Spleen (tissue), 11 donors: Measurements from ENCODE around the gene FILIP1. TPM values are rescaled to one million over a fixed set of nuclear protein-coding genes. Genes with fewer than 3 reads are reported as not detected.

Experiments
- DNase-seq: peaks from one replicate; pipeline ENCODE4 v3.0.0-alpha.2; 2020
- H3K27ac ChIP-seq, 8 donors: fragments of 200-600 bp; sonication (generic) in 7 of 8; 1 replicate in 4 of 8; 2 replicates in 4 of 8; pipeline versions ENCODE4 v1.5.0 to v1.8.0; 2016 to 2021; ENCODE audit warnings: inconsistent platforms in 4 of 8, mild to moderate bottlenecking in 4 of 8, moderate library complexity in 1 of 8
- H3K27me3 ChIP-seq, 7 donors: fragments of 200-600 bp; sonication (generic) in 6 of 7; replicated peaks in 1 of 7; 1 replicate in 4 of 7; 2 replicates in 3 of 7; pipeline versions ENCODE4 v1.5.0 to v1.8.0; 2016 to 2021; ENCODE audit warnings: inconsistent platforms in 3 of 7, mild to moderate bottlenecking in 1 of 7
- H3K36me3 ChIP-seq, 6 donors: fragments of 200-600 bp; sonication (generic) in 5 of 6; 1 replicate in 4 of 6; 2 replicates in 2 of 6; pipeline versions ENCODE4 v1.5.0 to v1.8.0; 2016 to 2021; ENCODE audit warnings: inconsistent platforms in 2 of 6
- H3K4me1 ChIP-seq, 6 donors: fragments of 200-600 bp; sonication (generic) in 5 of 6; 1 replicate in 3 of 6; 2 replicates in 3 of 6; pipeline versions ENCODE4 v1.5.0 to v1.8.0; 2016 to 2021; ENCODE audit warnings: inconsistent platforms in 3 of 6
- H3K4me3 ChIP-seq, 8 donors: fragments of 200-600 bp; sonication (generic) in 7 of 8; 1 replicate in 4 of 8; 2 replicates in 4 of 8; pipeline versions ENCODE4 v1.5.0 to v1.8.0; 2016 to 2021; ENCODE audit warnings: inconsistent platforms in 4 of 8, mild to moderate bottlenecking in 4 of 8, moderate library complexity in 2 of 8
- H3K9me3 ChIP-seq, 8 donors: fragments of 200-600 bp; sonication (generic) in 7 of 8; 1 replicate in 4 of 8; 2 replicates in 4 of 8; pipeline versions ENCODE4 v1.5.0 to v1.8.0; 2016 to 2021; ENCODE audit warnings: inconsistent platforms in 4 of 8
- CTCF ChIP-seq, 11 experiments: fragments of 200-600 bp in 7 of 11; fragments of 450-650 bp in 4 of 11; sonication (generic) in 4 of 11; IDR thresholded peaks in 8 of 11; conservative IDR thresholded peaks in 3 of 11; 1 replicate in 7 of 11; 2 replicates in 4 of 11; pipeline versions ENCODE4 v1.4.0 to v1.8.0; 2016 to 2021; ENCODE audit warnings: antibody characterized with exemption in 11 of 11, inconsistent platforms in 4 of 11, mild to moderate bottlenecking in 1 of 11
- POLR2A ChIP-seq, 3 donors: fragments of 450-650 bp; IDR thresholded peaks; one replicate each; pipeline ENCODE4 v1.5.1; 2017; ENCODE audit warnings: antibody characterized with exemption in 3 of 3, mild to moderate bottlenecking in 1 of 3
- POLR2AphosphoS5 ChIP-seq, 3 donors: sonication (generic); formaldehyde crosslinking; IDR thresholded peaks; one replicate each; pipeline ENCODE4 v1.5.1; 2017; ENCODE audit warnings: antibody characterized with exemption in 3 of 3
- WGBS, 5 donors: extraction: QIAGEN DNeasy Blood & Tissue Kit in 3 of 5; methylation state at CpG; one replicate each; pipeline versions ENCODE4 v1.1.5 to v1.1.7; 2013 to 2018; 5-methylcytosine and 5-hydroxymethylcytosine counted together
- intact Hi-C: fragments of 100-400 bp; cut with DNase I; formaldehyde crosslinking; loops from one replicate; pipeline ENCODE4 v1.15.0; 2023; ENCODE audit warnings: low total_unique reads
- polyA plus RNA-seq, 3 donors: library from polyadenylated mRNA; stranded (reverse); fragments of 200-250 nt; gene quantifications; one replicate each; pipeline ENCODE4 v1.2.1, GENCODE V29; 2013
- total RNA-seq, 7 donors: library from RNA; depleted of rRNA in 3 of 7; stranded (reverse); fragments of >200 nt in 3 of 7; fragmentation: NEBNext Ultra II Directional in 4 of 7; extraction: Animal tissue kit (Norgen Biotek cat#: 25700) in 4 of 7; gene quantifications; one replicate each; pipeline versions ENCODE4 v1.1.0 to v1.2.1, GENCODE V29; 2016 to 2021
- donor health status: healthy with polysubstance abuse.
- donor health status: DM: no; HTN: no; CAD: no; lungs with moderate emphysema.
- donor health status: DM: no; HTN: no; CAD: no.
- donor health status: Bipolar disorder and iron deficiency.
- donor health status: healthy.
- donor health status: DM: no; HTN: no; CAD: no.
- donor health status: DM: yes; HTN: yes; CAD: no.

The FILIP1 gene
- total and polyA plus RNA-seq, 10 donors, result 0.11 to 0.59 (median 0.38) TPM

GRCh38 chr6:75479712-75480111, 13.9 kb downstream of the FILIP1 start:
- Histone ChIP-seq H3K4me1 (no peaks in the 10 kb centered on the region), H3K27ac (no peak overlapping the region), H3K36me3 (no peaks in the 10 kb centered on the region), H3K9me3 (no peaks in the 10 kb centered on the region), H3K4me3 (no peak overlapping the region), H3K27me3 (no peaks in the 10 kb centered on the region)
- WGBS, 5 donors, result 96 to 99% (median 97%) methylated on average over 6 of the region's 6 CpGs
- intact Hi-C loops, result no loop called here
- TF ChIP-seq POLR2AphosphoS5 (IDR thresholded peaks at IDR 0.05) (no peak), POLR2A (IDR thresholded peaks at IDR 0.05) (no peak), CTCF (IDR thresholded peaks at IDR 0.05 in 8 of 11, conservative IDR thresholded peaks at IDR 0.05 in 3 of 11) (no peak)
- no peak for DNase-seq

GRCh38 chr6:75478929-75479328, 14.7 kb downstream of the FILIP1 start:
- no peaks in the 10 kb centered on the region for H3K36me3 ChIP-seq
- DNase-seq, result no peak
- H3K27ac ChIP-seq, result no peak overlapping the region
- TF ChIP-seq POLR2AphosphoS5 (IDR thresholded peaks at IDR 0.05), result no peak
- no peak for TF ChIP-seq POLR2A (IDR thresholded peaks at IDR 0.05)
- TF ChIP-seq CTCF (IDR thresholded peaks at IDR 0.05 in 8 of 11, conservative IDR thresholded peaks at IDR 0.05 in 3 of 11), result no peak
- H3K4me3 ChIP-seq, result no peak overlapping the region
- H3K9me3 ChIP-seq, result no peaks in the 10 kb centered on the region
- intact Hi-C loops, result no loop called here
- no peaks in the 10 kb centered on the region for H3K4me1 ChIP-seq
- no peaks in the 10 kb centered on the region for H3K27me3 ChIP-seq

GRCh38 chr6:75472885-75473284, 20.7 kb downstream of the FILIP1 start:
- 66 to 83% (median 74%) methylated on average over 1 of the region's 1 CpG for WGBS, 5 donors
- Histone ChIP-seq H3K4me1 (no peaks in the 10 kb centered on the region), H3K9me3 (peaks cover 0 to 15% (median 0%) of the 10 kb centered on the region in 8 donors), H3K27ac (no peak overlapping the region), H3K27me3 (no peaks in the 10 kb centered on the region), H3K36me3 (no peaks in the 10 kb centered on the region), H3K4me3 (no peak overlapping the region)
- intact Hi-C loops, result no loop called here
- no peak for DNase-seq
- TF ChIP-seq POLR2A (IDR thresholded peaks at IDR 0.05) (no peak), POLR2AphosphoS5 (IDR thresholded peaks at IDR 0.05) (no peak), CTCF (IDR thresholded peaks at IDR 0.05 in 8 of 11, conservative IDR thresholded peaks at IDR 0.05 in 3 of 11) (no peak)

- H3K9me3 ChIP-seq, result peaks cover 0 to 17% (median 0%) of the 10 kb centered on the region in 8 donors
- no peaks in the 10 kb centered on the region for H3K36me3 ChIP-seq
- no peaks in the 10 kb centered on the region for H3K4me1 ChIP-seq
- peaks cover 0 to 2% (median 0%) of the 10 kb centered on the region in 7 donors for H3K27me3 ChIP-seq
- WGBS, 5 donors, result 53 to 79% (median 73%) methylated on average over 3 of the region's 3 CpGs
- H3K27ac ChIP-seq, result no peak overlapping the region
- DNase-seq, result no peak
- TF ChIP-seq POLR2AphosphoS5 (IDR thresholded peaks at IDR 0.05) (no peak), POLR2A (IDR thresholded peaks at IDR 0.05) (no peak), CTCF (IDR thresholded peaks at IDR 0.05 in 8 of 11, conservative IDR thresholded peaks at IDR 0.05 in 3 of 11) (no peak)
- no peak overlapping the region for H3K4me3 ChIP-seq
- intact Hi-C loops, result no loop called here
Measured at GRCh38 chr6:75467966-75468365, 25.6 kb downstream of the FILIP1 start.
